GM12892 (cell line): ENCODE data around the gene CELF6.

ENCODE experiments used
- POLR2A ChIP-seq: IDR thresholded peaks from 2 replicates; pipeline ENCODE4 v1.6.1; 2011; ENCODE audit warnings: low read depth, low read length, control low read depth
- POLR2AphosphoS5 ChIP-seq: IDR thresholded peaks from 2 replicates; pipeline ENCODE4 v1.6.1; 2011; ENCODE audit warnings: low read depth, low read length, control low read depth
- TAF1 ChIP-seq: IDR thresholded peaks from 2 replicates; pipeline ENCODE4 v1.6.1; 2011; ENCODE audit warnings: low read depth, mild to moderate bottlenecking, control low read depth, low read length, borderline replicate concordance

- TF ChIP-seq TAF1 (no peak), POLR2AphosphoS5 (no peak), POLR2A (no peak)
Observed at GRCh38 chr15:72342385-72342784, 22.4 kb upstream of the CELF6 start.
